Heart left ventricle (tissue), 13 donors: Measurements from ENCODE around the gene TTBK1.

Source experiments
- CTCF ChIP-seq, 12 donors: fragments of 200-600 bp; sonication (generic) in 4 of 12; IDR thresholded peaks; one replicate each; pipeline versions ENCODE4 v1.5.0 to v1.8.0; 2018 to 2022; ENCODE audit warnings: antibody characterized with exemption in 12 of 12, mild to moderate bottlenecking in 5 of 12
- POLR2A ChIP-seq, 2 donors: fragments of 450-650 bp; IDR thresholded peaks; one replicate each; pipeline ENCODE4 v1.6.1; 2017; ENCODE audit warnings: antibody characterized with exemption in 2 of 2, mild to moderate bottlenecking in 2 of 2, moderate library complexity in 2 of 2
- donor health status: ischemic (EF 13 %, LVEDD 7.1; RV severe dilation, severe dysfunction).
- donor health status: DM: no; HTN: yes; CAD: no.
- donor health status: DM: no; HTN: no; CAD: no.
- donor health status: ischemic (EF 25% LVEDD 6.9; RV normal size, moderate dysfunction).
- donor health status: ischemic (EF 25% LVEDD 5.7; RV mildly dilated, moderate dysfunction).
- donor health status: ischemic (EF 35%, LVEDD 5.7; RV mildly dilated, moderate dysfunction).
- donor health status: nonischemic (EF 11% LVEDD 7.7; RV severe dilation, severe dysfunction).
- donor health status: DM: yes; HTN: yes; CAD: no.
- donor health status: PGD.
- donor health status: ischemic (EF 29% LVEDD 5.4; RV normal size, mild dysfunction).
- donor health status: nonischemic (EF 23%, LVEDD 6.1; RV moderate dilation, normal function).

GRCh38 chr6:43303751-43304331 is 60.6 kb downstream of the TTBK1 start:
- TF ChIP-seq CTCF (IDR thresholded peaks at IDR 0.05) (no peak), POLR2A (IDR thresholded peaks at IDR 0.05) (no peak)
